OCI-LY7 (cell line): ENCODE results near the gene POMC. TPM values are rescaled to one million over a fixed set of nuclear protein-coding genes. Genes with fewer than 3 reads are reported as not detected.

Source experiments
- BruUV-seq: library from RNA; stranded (reverse); fragments of 400-500 nt; replicated peaks from 2 replicates; lab custom pipeline; 2021; lab: Mats Ljungman, UMichigan
- CTCF ChIA-PET: fragments of 300-600 bp; sonication (Branson Sonifier 250); formaldehyde crosslinking; loops from one replicate; lab custom pipeline; 2022; ENCODE audit warnings: antibody characterized with exemption; ENCODE audit not compliant: unreplicated experiment; lab: Charles Lee
- POLR2A ChIA-PET: fragments of 300-600 bp; sonication (Branson Sonifier 250); formaldehyde crosslinking; loops from one replicate; lab custom pipeline; 2022; ENCODE audit warnings: antibody characterized with exemption; lab: Charles Lee
- DNase-seq: peaks from one replicate; pipeline ENCODE4 v3.0.0-alpha.2; 2015; ENCODE audit warnings: low spot score
- H2AFZ ChIP-seq: fragments of 200-600 bp; sonication (generic), shearing (Covaris generic); 2 replicates; pipeline ENCODE4 v1.6.1; 2014; ENCODE audit warnings: mild to moderate bottlenecking, antibody characterized with exemption, low read length, moderate library complexity
- H3K27ac ChIP-seq: fragments of 200-600 bp; sonication (generic); 2 replicates; pipeline ENCODE4 v1.5.1; 2014; ENCODE audit warnings: mixed run types, low read depth, mild to moderate bottlenecking, moderate library complexity, low read length, inconsistent platforms; ENCODE audit not compliant: poor library complexity, severe bottlenecking
- H3K36me3 ChIP-seq: fragments of 200-600 bp; sonication (generic); 2 replicates; pipeline ENCODE4 v1.6.1; 2014; ENCODE audit warnings: mild to moderate bottlenecking, antibody characterized with exemption, low read length, moderate library complexity, mixed read lengths; ENCODE audit not compliant: insufficient read depth
- H3K4me1 ChIP-seq: fragments of 200-600 bp; sonication (generic); 2 replicates; pipeline ENCODE4 v1.5.1; 2014; ENCODE audit warnings: mild to moderate bottlenecking, low read length; ENCODE audit not compliant: insufficient read depth, poor library complexity, severe bottlenecking
- H3K4me2 ChIP-seq: fragments of 200-600 bp; sonication (generic); 2 replicates; pipeline ENCODE4 v1.6.1; 2014; ENCODE audit warnings: mild to moderate bottlenecking, low read length
- H3K4me3 ChIP-seq: fragments of 200-600 bp; sonication (generic); 2 replicates; pipeline ENCODE4 v1.5.1; 2014; ENCODE audit warnings: mild to moderate bottlenecking, low read depth, low read length; ENCODE audit not compliant: poor library complexity, severe bottlenecking
- H3K79me2 ChIP-seq: fragments of 200-600 bp; sonication (generic); 2 replicates; pipeline ENCODE4 v1.6.1; 2016; ENCODE audit warnings: low read depth, mild to moderate bottlenecking, low read length, moderate library complexity, mixed read lengths; ENCODE audit not compliant: insufficient read depth
- H3K9me2 ChIP-seq: fragments of 200-600 bp; sonication (generic); 2 replicates; pipeline ENCODE4 v1.6.1; 2016; ENCODE audit warnings: mild to moderate bottlenecking, low read length, mixed read lengths; ENCODE audit not compliant: insufficient read depth
- H3K9me3 ChIP-seq: fragments of 200-600 bp; sonication (generic); 2 replicates; pipeline ENCODE4 v1.6.1; 2014; ENCODE audit warnings: mild to moderate bottlenecking, mixed run types, low read length, mixed read lengths
- H4K20me1 ChIP-seq: fragments of 200-600 bp; sonication (generic); 2 replicates; pipeline ENCODE4 v1.6.1; 2014; ENCODE audit warnings: mild to moderate bottlenecking, antibody characterized with exemption, low read length, moderate library complexity, mixed read lengths; ENCODE audit not compliant: insufficient read depth
- CTCF ChIP-seq: fragments of 200-600 bp; sonication (generic); conservative IDR thresholded peaks from 2 replicates; pipeline ENCODE4 v1.5.1; 2014; ENCODE audit warnings: mild to moderate bottlenecking, antibody characterized with exemption, low read length, moderate library complexity, mixed read lengths
- EZH2phosphoT487 ChIP-seq: fragments of 200-600 bp; sonication (generic); IDR thresholded peaks from 2 replicates; pipeline ENCODE4 v1.6.1; 2018; ENCODE audit warnings: low read depth, borderline replicate concordance, mild to moderate bottlenecking, mixed run types, antibody characterized with exemption, low read length, moderate library complexity, mixed read lengths
- intact Hi-C: fragments of 100-400 bp; cut with micrococcal nuclease; formaldehyde crosslinking; loops from one replicate; pipeline ENCODE4 v1.10.0; 2022; ENCODE audit not compliant: unreplicated experiment
- total RNA-seq, 2 experiments: library from RNA; depleted of rRNA in 1 of 2; stranded (reverse); fragments of >200 nt in 1 of 2; shearing (Covaris generic) in 1 of 2; gene quantifications; 2 replicates each; pipeline ENCODE4 v1.2.3, GENCODE V29; 2014 to 2022

POMC gene
- total RNA-seq, 2 experiments from 2014 or later = not detected

- TF ChIP-seq EZH2phosphoT487 = no peak
- no peak for TF ChIP-seq CTCF
- Histone ChIP-seq H3K4me2 (no peak overlapping the region), H3K27ac (no peak overlapping the region), H2AFZ (no peak overlapping the region), H3K4me3 (no peak overlapping the region), H3K4me1 (no peaks in the 10 kb centered on the region), H3K9me2 (no peaks in the 10 kb centered on the region), H3K9me3 (no peaks in the 10 kb centered on the region), H3K36me3 (no peaks in the 10 kb centered on the region), H4K20me1 (no peaks in the 10 kb centered on the region), H3K79me2 (no peaks in the 10 kb centered on the region)
- BruUV-seq = no TSS peak
- CTCF ChIA-PET = interaction anchor here (0.6 kb wide), 1 partner anchor 259 kb away, joined by 3 read pairs; no protein-coding TSS in a partner anchor
- intact Hi-C loops = no loop called here
- no peak for DNase-seq
- POLR2A ChIA-PET = interaction anchor here (0.7 kb wide), 1 partner anchor 1636 kb away, joined by 3 read pairs; no protein-coding TSS in a partner anchor
Measured at GRCh38 chr2:25122367-25122766, 46.0 kb downstream of the POMC start.

GRCh38 chr2:25119263-25119662 is 49.1 kb downstream of the POMC start:
- H3K4me1 ChIP-seq = no peaks in the 10 kb centered on the region
- DNase-seq = no peak
- H3K79me2 ChIP-seq = no peaks in the 10 kb centered on the region
- H3K27ac ChIP-seq = no peak overlapping the region
- no peaks in the 10 kb centered on the region for H4K20me1 ChIP-seq
- POLR2A ChIA-PET = interaction anchor here (1.5 kb wide), 1 partner anchor 109 kb away, joined by 3 read pairs; no protein-coding TSS in a partner anchor
- H3K36me3 ChIP-seq = no peaks in the 10 kb centered on the region
- CTCF ChIA-PET = no interaction called here
- TF ChIP-seq EZH2phosphoT487 (no peak), CTCF (no peak)
- no TSS peak for BruUV-seq
- intact Hi-C loops = no loop called here
- H3K4me3 ChIP-seq = no peak overlapping the region
- H3K9me3 ChIP-seq = no peaks in the 10 kb centered on the region
- H3K4me2 ChIP-seq = no peak overlapping the region
- no peaks in the 10 kb centered on the region for H3K9me2 ChIP-seq
- no peak overlapping the region for H2AFZ ChIP-seq

GRCh38 chr2:25116956-25117355 is 51.4 kb downstream of the POMC start:
- Histone ChIP-seq H2AFZ (no peak overlapping the region), H3K79me2 (no peaks in the 10 kb centered on the region), H3K4me1 (no peaks in the 10 kb centered on the region), H3K27ac (no peak overlapping the region), H3K36me3 (no peaks in the 10 kb centered on the region), H3K4me3 (no peak overlapping the region), H3K9me2 (no peaks in the 10 kb centered on the region), H4K20me1 (no peaks in the 10 kb centered on the region), H3K9me3 (no peaks in the 10 kb centered on the region), H3K4me2 (no peak overlapping the region)
- TF ChIP-seq EZH2phosphoT487 = no peak
- TF ChIP-seq CTCF = no peak
- DNase-seq = no peak
- POLR2A ChIA-PET = no interaction called here
- no TSS peak for BruUV-seq
- intact Hi-C loops = no loop called here
- CTCF ChIA-PET = no interaction called here
